Neural cell (in vitro differentiated cells): ENCODE measurements around the gene RAB17. TPM values are rescaled to one million over a fixed set of nuclear protein-coding genes. Genes with fewer than 3 reads are reported as not detected.

Experiments
- H2AFZ ChIP-seq: fragments of 200-600, 300-800 bp; sonication (generic), shearing (Covaris generic); 2 replicates; pipeline ENCODE4 v1.6.0; 2014; ENCODE audit warnings: low read depth, mild to moderate bottlenecking, antibody characterized with exemption, low read length, moderate library complexity
- H3F3A ChIP-seq: fragments of 200-600 bp; shearing (Covaris generic); 2 replicates; pipeline ENCODE4 v1.6.1; 2016; ENCODE audit warnings: mild to moderate bottlenecking, moderate library complexity, mixed read lengths, antibody characterized with exemption, low read length; ENCODE audit not compliant: insufficient read depth, poor library complexity, severe bottlenecking
- H3K27ac ChIP-seq: fragments of 200-600, 300-800 bp; sonication (generic), shearing (Covaris generic); 2 replicates; pipeline ENCODE4 v1.5.1; 2014; ENCODE audit warnings: mild to moderate bottlenecking, low read length, moderate library complexity
- H3K27me3 ChIP-seq: fragments of 300-800, 200-600 bp; sonication (generic), shearing (Covaris generic); 2 replicates; pipeline ENCODE4 v1.6.0; 2014; ENCODE audit warnings: mild to moderate bottlenecking, low read depth, low read length, moderate library complexity; ENCODE audit not compliant: insufficient read depth
- H3K36me3 ChIP-seq: fragments of 300-800, 200-600 bp; sonication (generic), shearing (Covaris generic); 2 replicates; pipeline ENCODE4 v1.5.1; 2014; ENCODE audit warnings: mild to moderate bottlenecking, antibody characterized with exemption, low read length, moderate library complexity; ENCODE audit not compliant: insufficient read depth
- H3K4me2 ChIP-seq: fragments of 300-800, 200-600 bp; sonication (generic), shearing (Covaris generic); 2 replicates; pipeline ENCODE4 v1.6.0; 2014; ENCODE audit warnings: mild to moderate bottlenecking, low read length
- H3K4me3 ChIP-seq: fragments of 300-800, 200-600 bp; sonication (generic), shearing (Covaris generic); 2 replicates; pipeline ENCODE4 v1.5.1; 2014; ENCODE audit warnings: mild to moderate bottlenecking, low read length, moderate library complexity
- H3K79me2 ChIP-seq: fragments of 200-600 bp; shearing (Covaris generic); replicated peaks from 2 replicates; pipeline ENCODE4 v1.6.0; 2014; ENCODE audit warnings: mild to moderate bottlenecking, low read length, moderate library complexity; ENCODE audit not compliant: insufficient read depth
- H3K9ac ChIP-seq: fragments of 300-800, 200-600 bp; sonication (generic), shearing (Covaris generic); 2 replicates; pipeline ENCODE4 v1.6.1; 2016; ENCODE audit warnings: mild to moderate bottlenecking, low read length, mixed read lengths
- H3K9me2 ChIP-seq: fragments of 200-600 bp; shearing (Covaris generic); 2 replicates; pipeline ENCODE4 v1.6.1; 2016; ENCODE audit warnings: mild to moderate bottlenecking, low read length, mixed read lengths; ENCODE audit not compliant: insufficient read depth
- H3K9me3 ChIP-seq: fragments of 200-600, 300-800 bp; sonication (generic), shearing (Covaris generic); 2 replicates; pipeline ENCODE4 v1.6.1; 2016; ENCODE audit warnings: mild to moderate bottlenecking, mixed run types, low read length, moderate library complexity, mixed read lengths
- H4K20me1 ChIP-seq: fragments of 200-600 bp; shearing (Covaris generic); 2 replicates; pipeline ENCODE4 v1.6.1; 2016; ENCODE audit warnings: mild to moderate bottlenecking, mixed run types; ENCODE audit not compliant: insufficient read depth
- EP300 ChIP-seq: fragments of 450-650 bp; conservative IDR thresholded peaks from 2 replicates; pipeline ENCODE4 v1.6.1; 2014; ENCODE audit warnings: antibody characterized with exemption, mild to moderate bottlenecking, moderate library complexity; ENCODE audit not compliant: poor library complexity, severe bottlenecking
- EZH2 ChIP-seq: fragments of 200-600, 300-800 bp; shearing (Covaris generic), sonication (generic); IDR thresholded peaks from 2 replicates; pipeline ENCODE4 v1.6.1; 2014; ENCODE audit warnings: antibody characterized with exemption, low read length, borderline replicate concordance, mild to moderate bottlenecking; ENCODE audit not compliant: insufficient read depth, poor library complexity, severe bottlenecking
- MXI1 ChIP-seq: fragments of 450-650 bp; conservative IDR thresholded peaks from 2 replicates; pipeline ENCODE4 v1.6.1; 2014; ENCODE audit warnings: antibody characterized with exemption, mild to moderate bottlenecking; ENCODE audit not compliant: poor library complexity, severe bottlenecking
- POLR2AphosphoS5 ChIP-seq: IDR thresholded peaks from 2 replicates; pipeline ENCODE4 v1.6.1; 2012
- RAD21 ChIP-seq: fragments of 450-650 bp; conservative IDR thresholded peaks from 2 replicates; pipeline ENCODE4 v1.6.1; 2014; ENCODE audit warnings: antibody characterized with exemption, mild to moderate bottlenecking, moderate library complexity
- SMC3 ChIP-seq: fragments of 450-650 bp; conservative IDR thresholded peaks from 2 replicates; pipeline ENCODE4 v1.6.1; 2014; ENCODE audit warnings: antibody characterized with exemption, mild to moderate bottlenecking, moderate library complexity; ENCODE audit not compliant: poor library complexity
- TAF1 ChIP-seq: IDR thresholded peaks from 2 replicates; pipeline ENCODE4 v1.6.1; 2012; ENCODE audit warnings: low read depth
- polyA plus RNA-seq: library from polyadenylated mRNA; depleted of rRNA; stranded (reverse); fragments of >200 nt; gene quantifications from 2 replicates; pipeline ENCODE4 v1.2.3, GENCODE V29; 2014
- TF ChIP-seq, protein P1 (sequence below): fragments of 450-650 bp; IDR thresholded peaks from 2 replicates; pipeline ENCODE4 v1.5.1; 2014; ENCODE audit warnings: antibody characterized with exemption, mild to moderate bottlenecking, moderate library complexity; ENCODE audit not compliant: poor library complexity, severe bottlenecking
- TF ChIP-seq, protein P2 (sequence below): IDR thresholded peaks from 2 replicates; pipeline ENCODE4 v1.6.1; 2012; ENCODE audit warnings: borderline replicate concordance

The RAB17 gene
- polyA plus RNA-seq, 1 donor from 2014 or later: not detected

DNA sequence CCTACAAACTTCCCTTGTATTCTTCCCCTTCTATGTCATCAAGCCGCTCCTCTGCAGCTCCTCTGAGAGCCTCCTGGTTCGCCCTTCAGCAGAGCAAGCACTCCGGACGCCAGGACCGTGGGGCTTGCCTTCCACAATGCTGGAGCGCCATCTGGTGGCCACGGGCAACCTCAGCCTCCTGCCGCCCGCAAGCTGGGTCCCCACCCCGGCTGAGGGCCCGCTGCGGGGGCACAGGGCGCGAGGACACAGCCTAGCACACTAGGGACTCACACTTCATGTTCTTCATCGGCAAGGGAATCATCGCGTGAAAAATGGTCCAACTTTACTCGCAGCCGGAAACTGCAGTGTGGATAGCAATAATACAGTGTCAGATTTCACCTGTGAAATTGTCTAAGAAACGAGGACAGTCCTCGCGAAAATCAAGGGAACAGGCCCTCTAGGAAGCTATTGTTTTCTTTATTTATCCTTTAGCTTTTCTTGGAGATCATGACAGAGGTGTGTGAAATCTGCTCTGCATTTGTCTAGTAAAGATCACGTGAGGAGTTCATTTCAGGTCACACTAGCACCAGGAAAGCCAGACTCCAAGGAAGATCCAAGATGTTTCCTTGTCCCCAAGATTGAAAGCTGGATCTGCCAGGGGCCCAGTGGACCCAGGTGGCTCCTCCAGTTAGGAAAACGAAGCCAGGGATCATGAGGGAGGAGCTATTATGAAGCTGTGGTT, 18.4 kb downstream of the RAB17 start:
- Histone ChIP-seq H3K27ac (no peak overlapping the region), H3K36me3 (no peaks in the 10 kb centered on the region), H3F3A (no peaks in the 10 kb centered on the region), H3K4me2 (no peak overlapping the region), H3K9me3 (no peaks in the 10 kb centered on the region), H3K79me2 (no peaks in the 10 kb centered on the region), H3K9me2 (no peaks in the 10 kb centered on the region), H2AFZ (no peak overlapping the region), H3K4me3 (no peak overlapping the region), H3K27me3 (no peaks in the 10 kb centered on the region), H4K20me1 (no peaks in the 10 kb centered on the region), H3K9ac (no peak overlapping the region)
- TF ChIP-seq, protein P1, sequence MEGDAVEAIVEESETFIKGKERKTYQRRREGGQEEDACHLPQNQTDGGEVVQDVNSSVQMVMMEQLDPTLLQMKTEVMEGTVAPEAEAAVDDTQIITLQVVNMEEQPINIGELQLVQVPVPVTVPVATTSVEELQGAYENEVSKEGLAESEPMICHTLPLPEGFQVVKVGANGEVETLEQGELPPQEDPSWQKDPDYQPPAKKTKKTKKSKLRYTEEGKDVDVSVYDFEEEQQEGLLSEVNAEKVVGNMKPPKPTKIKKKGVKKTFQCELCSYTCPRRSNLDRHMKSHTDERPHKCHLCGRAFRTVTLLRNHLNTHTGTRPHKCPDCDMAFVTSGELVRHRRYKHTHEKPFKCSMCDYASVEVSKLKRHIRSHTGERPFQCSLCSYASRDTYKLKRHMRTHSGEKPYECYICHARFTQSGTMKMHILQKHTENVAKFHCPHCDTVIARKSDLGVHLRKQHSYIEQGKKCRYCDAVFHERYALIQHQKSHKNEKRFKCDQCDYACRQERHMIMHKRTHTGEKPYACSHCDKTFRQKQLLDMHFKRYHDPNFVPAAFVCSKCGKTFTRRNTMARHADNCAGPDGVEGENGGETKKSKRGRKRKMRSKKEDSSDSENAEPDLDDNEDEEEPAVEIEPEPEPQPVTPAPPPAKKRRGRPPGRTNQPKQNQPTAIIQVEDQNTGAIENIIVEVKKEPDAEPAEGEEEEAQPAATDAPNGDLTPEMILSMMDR: peak; percentile 96
- TF ChIP-seq TAF1 (peak; percentile 40), SMC3 (peak; percentile 95), EZH2 (no peak), MXI1 (no peak), POLR2AphosphoS5 (no peak), RAD21 (peak; percentile 93), EP300 (no peak)
- TF ChIP-seq, protein P2, sequence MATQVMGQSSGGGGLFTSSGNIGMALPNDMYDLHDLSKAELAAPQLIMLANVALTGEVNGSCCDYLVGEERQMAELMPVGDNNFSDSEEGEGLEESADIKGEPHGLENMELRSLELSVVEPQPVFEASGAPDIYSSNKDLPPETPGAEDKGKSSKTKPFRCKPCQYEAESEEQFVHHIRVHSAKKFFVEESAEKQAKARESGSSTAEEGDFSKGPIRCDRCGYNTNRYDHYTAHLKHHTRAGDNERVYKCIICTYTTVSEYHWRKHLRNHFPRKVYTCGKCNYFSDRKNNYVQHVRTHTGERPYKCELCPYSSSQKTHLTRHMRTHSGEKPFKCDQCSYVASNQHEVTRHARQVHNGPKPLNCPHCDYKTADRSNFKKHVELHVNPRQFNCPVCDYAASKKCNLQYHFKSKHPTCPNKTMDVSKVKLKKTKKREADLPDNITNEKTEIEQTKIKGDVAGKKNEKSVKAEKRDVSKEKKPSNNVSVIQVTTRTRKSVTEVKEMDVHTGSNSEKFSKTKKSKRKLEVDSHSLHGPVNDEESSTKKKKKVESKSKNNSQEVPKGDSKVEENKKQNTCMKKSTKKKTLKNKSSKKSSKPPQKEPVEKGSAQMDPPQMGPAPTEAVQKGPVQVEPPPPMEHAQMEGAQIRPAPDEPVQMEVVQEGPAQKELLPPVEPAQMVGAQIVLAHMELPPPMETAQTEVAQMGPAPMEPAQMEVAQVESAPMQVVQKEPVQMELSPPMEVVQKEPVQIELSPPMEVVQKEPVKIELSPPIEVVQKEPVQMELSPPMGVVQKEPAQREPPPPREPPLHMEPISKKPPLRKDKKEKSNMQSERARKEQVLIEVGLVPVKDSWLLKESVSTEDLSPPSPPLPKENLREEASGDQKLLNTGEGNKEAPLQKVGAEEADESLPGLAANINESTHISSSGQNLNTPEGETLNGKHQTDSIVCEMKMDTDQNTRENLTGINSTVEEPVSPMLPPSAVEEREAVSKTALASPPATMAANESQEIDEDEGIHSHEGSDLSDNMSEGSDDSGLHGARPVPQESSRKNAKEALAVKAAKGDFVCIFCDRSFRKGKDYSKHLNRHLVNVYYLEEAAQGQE: no peak

- H3K79me2 ChIP-seq: no peaks in the 10 kb centered on the region
- no peak overlapping the region for H2AFZ ChIP-seq
- no peaks in the 10 kb centered on the region for H3K9me2 ChIP-seq
- H3K9ac ChIP-seq: no peak overlapping the region
- no peak overlapping the region for H3K4me3 ChIP-seq
- no peaks in the 10 kb centered on the region for H3K9me3 ChIP-seq
- no peaks in the 10 kb centered on the region for H3K36me3 ChIP-seq
- no peak for TF ChIP-seq SMC3
- TF ChIP-seq MXI1: no peak
- TF ChIP-seq, protein P2: no peak
- H4K20me1 ChIP-seq: no peaks in the 10 kb centered on the region
- no peaks in the 10 kb centered on the region for H3K27me3 ChIP-seq
- no peaks in the 10 kb centered on the region for H3F3A ChIP-seq
- H3K27ac ChIP-seq: no peak overlapping the region
- H3K4me2 ChIP-seq: no peak overlapping the region
Measured at GRCh38 chr2:237571551-237571950, 19.0 kb downstream of the RAB17 start.
